ENCODE measurements around the gene FAIM2. TPM values are rescaled to one million over a fixed set of nuclear protein-coding genes. Genes with fewer than 3 reads are reported as not detected.
A peak's percentile ranks its signal among the peaks of the same experiment; 100 is the strongest.
"Not testable (repeated sequence)": the region's sequence is repeated elsewhere in the genome, so short reads cannot be mapped to it uniquely, and the experiment has no call there.

The FAIM2 gene
- total RNA-seq, 2 experiments from 2014 or later, result 0.17 to 0.42 TPM

DNA sequence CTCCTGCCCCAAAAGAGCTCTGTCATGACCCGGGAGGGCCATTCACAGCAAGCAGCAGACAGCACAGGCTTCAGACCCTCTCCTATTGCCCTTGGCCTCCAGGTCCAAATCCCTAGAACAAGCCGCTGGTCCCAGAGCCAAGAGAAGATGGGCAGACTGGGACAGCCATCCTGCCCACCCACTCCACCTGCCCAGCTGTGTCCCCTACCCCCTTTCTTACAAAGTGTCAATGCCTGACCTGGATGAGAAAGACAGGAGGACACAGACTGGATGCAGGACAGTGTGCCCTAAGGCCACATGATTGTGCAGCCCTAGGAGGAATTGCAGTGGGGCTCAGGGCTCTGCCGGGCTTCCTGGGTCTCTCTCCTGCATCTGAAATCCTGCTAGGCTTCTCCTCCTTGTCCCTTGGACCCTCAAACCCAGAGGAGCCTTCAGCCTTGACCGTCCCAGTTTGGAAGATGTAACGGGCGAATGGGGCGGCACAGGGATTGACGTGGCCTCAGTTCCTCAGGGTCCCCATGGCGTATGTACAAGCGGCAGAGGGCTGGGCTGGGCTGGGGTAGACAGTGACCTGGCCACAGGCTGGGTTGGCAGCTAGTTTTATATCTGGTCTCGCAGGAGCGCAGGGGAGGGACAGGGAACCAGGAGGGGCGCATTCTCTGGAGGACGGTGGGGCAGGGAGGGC lies 33.7 kb downstream of the FAIM2 start:
- Mint-ChIP-seq H3K4me1 (ENCODE audit: low read depth) (no peaks in the 10 kb centered on the region), H3K27ac (no peak overlapping the region), H3K9me3 (no peaks in the 10 kb centered on the region), H3K36me3 (ENCODE audit: low read depth) (no peaks in the 10 kb centered on the region), H3K27me3 (ENCODE audit: low read depth) (no peaks in the 10 kb centered on the region), H3K4me3 (no peak overlapping the region)
- CTCF ChIA-PET, result interaction anchor here (0.7 to 5.8 kb wide), 6 partner anchors 13 to 221 kb away, joined by 3 to 44 read pairs (median 3); no protein-coding TSS in a partner anchor
- intact Hi-C loops (cut with micrococcal nuclease), result no loop called here
- DNase-seq, result no peak

DNA sequence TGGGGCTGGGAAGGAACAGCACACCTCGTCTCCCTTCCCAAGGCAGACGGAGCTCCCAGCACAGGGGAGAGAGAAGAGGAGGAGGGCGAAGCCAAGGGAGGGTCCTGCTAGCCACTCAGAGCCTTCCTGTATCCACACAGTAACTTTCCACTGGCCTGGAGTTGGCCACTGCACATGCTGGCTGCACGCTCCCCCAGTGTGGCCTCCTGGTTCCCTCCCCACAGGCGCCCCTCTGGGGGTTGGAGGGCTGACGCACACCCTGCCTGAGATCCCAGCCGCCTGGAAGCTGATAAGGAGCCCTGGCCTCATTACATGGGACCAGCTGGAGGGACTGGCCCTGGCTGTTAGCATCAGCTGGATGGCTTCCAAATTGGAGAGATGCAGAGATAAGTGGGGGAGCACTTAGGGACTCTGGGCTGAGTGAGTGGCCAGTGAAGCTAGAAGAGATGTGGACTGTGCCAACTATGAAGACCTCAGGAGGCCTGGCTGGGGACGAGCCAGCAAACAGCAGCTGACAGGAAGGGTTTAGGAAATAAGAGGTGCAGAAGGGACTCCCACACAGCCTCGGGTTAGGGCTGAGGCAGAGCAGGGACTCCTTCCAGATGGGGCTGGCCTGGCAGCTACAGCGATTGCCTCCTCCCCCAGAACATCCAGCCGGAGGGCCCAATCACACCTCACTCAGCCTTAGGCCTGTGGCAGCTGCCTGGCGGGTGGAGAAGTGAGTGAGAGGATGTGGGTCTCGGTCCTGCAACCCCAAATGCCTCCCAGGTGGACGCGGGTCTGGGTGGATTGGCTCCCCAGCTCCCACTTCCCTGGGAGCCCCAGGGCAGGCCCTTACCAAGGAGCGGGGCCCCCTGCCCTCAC lies 34.5 kb downstream of the FAIM2 start:
- H3K27me3 Mint-ChIP-seq (ENCODE audit: low read depth), result no peaks in the 10 kb centered on the region
- no peak overlapping the region for H3K4me3 Mint-ChIP-seq
- intact Hi-C loops (cut with micrococcal nuclease), result no loop called here
- no peaks in the 10 kb centered on the region for H3K9me3 Mint-ChIP-seq
- H3K36me3 Mint-ChIP-seq (ENCODE audit: low read depth), result no peaks in the 10 kb centered on the region
- no peak overlapping the region for H3K27ac Mint-ChIP-seq
- H3K4me1 Mint-ChIP-seq (ENCODE audit: low read depth), result no peaks in the 10 kb centered on the region
- no peak for DNase-seq
- CTCF ChIA-PET, result interaction anchor here (0.7 to 5.8 kb wide), 8 partner anchors 12 to 423 kb away, joined by 3 to 44 read pairs (median 3); no protein-coding TSS in a partner anchor

GRCh38 chr12:49868449-49868848 lies 35.3 kb downstream of the FAIM2 start:
- intact Hi-C loops (cut with micrococcal nuclease), result no loop called here

GRCh38 chr12:49867570-49868341 lies 35.9 kb downstream of the FAIM2 start:
- Mint-ChIP-seq H3K36me3 (ENCODE audit: low read depth) (no peaks in the 10 kb centered on the region), H3K9me3 (no peaks in the 10 kb centered on the region), H3K27ac (no peak overlapping the region), H3K27me3 (ENCODE audit: low read depth) (no peaks in the 10 kb centered on the region), H3K4me3 (no peak overlapping the region), H3K4me1 (ENCODE audit: low read depth) (no peaks in the 10 kb centered on the region)
- CTCF ChIA-PET, result interaction anchor here (0.6 to 5.8 kb wide), 33 partner anchors 9 to 229 kb away, joined by 3 to 44 read pairs (median 5); partner anchors contain the start of gene BCDIN3D
- DNase-seq, result no peak
- intact Hi-C loops (cut with micrococcal nuclease), result loop anchor here (1.0 to 2.0 kb wide), 3 partner anchors 77 to 189 kb away; no protein-coding TSS in a partner anchor

More at GRCh38 chr12:49868449-49868848, 35.3 kb downstream of the FAIM2 start:
- H3K4me1 Mint-ChIP-seq (ENCODE audit: low read depth), result no peaks in the 10 kb centered on the region
- CTCF ChIA-PET, result interaction anchor here (0.6 to 5.8 kb wide), 16 partner anchors 12 to 424 kb away, joined by 3 to 44 read pairs (median 6); no protein-coding TSS in a partner anchor
- DNase-seq, result no peak
- no peak overlapping the region for H3K27ac Mint-ChIP-seq
- H3K9me3 Mint-ChIP-seq, result no peaks in the 10 kb centered on the region
- H3K36me3 Mint-ChIP-seq (ENCODE audit: low read depth), result no peaks in the 10 kb centered on the region
- no peak overlapping the region for H3K4me3 Mint-ChIP-seq
- no peaks in the 10 kb centered on the region for H3K27me3 Mint-ChIP-seq (ENCODE audit: low read depth)

- H3K27me3 Mint-ChIP-seq (ENCODE audit: low read depth), result no peaks in the 10 kb centered on the region
- DNase-seq, result peak; percentile 86
- H3K9me3 Mint-ChIP-seq, result no peaks in the 10 kb centered on the region
- CTCF ChIA-PET, result interaction anchor here (0.7 to 5.8 kb wide), 40 partner anchors 9 to 228 kb away, joined by 3 to 44 read pairs (median 4); partner anchors contain the start of genes AQP5 and BCDIN3D
- H3K4me3 Mint-ChIP-seq, result no peak overlapping the region
- intact Hi-C loops (cut with micrococcal nuclease), result loop anchor here (1.0 to 2.0 kb wide), 3 partner anchors 78 to 189 kb away; no protein-coding TSS in a partner anchor
- no peaks in the 10 kb centered on the region for H3K4me1 Mint-ChIP-seq (ENCODE audit: low read depth)
- H3K36me3 Mint-ChIP-seq (ENCODE audit: low read depth), result no peaks in the 10 kb centered on the region
- no peak overlapping the region for H3K27ac Mint-ChIP-seq
Observed at GRCh38 chr12:49866859-49867569, 36.7 kb downstream of the FAIM2 start.

GRCh38 chr12:49865782-49866135 lies 37.9 kb downstream of the FAIM2 start:
- Mint-ChIP-seq H3K4me3 (no peak overlapping the region), H3K27me3 (ENCODE audit: low read depth) (no peaks in the 10 kb centered on the region)
- CTCF ChIA-PET, result interaction anchor here (0.6 to 5.8 kb wide), 12 partner anchors 14 to 968 kb away, joined by 3 to 44 read pairs (median 6); no protein-coding TSS in a partner anchor

DNA sequence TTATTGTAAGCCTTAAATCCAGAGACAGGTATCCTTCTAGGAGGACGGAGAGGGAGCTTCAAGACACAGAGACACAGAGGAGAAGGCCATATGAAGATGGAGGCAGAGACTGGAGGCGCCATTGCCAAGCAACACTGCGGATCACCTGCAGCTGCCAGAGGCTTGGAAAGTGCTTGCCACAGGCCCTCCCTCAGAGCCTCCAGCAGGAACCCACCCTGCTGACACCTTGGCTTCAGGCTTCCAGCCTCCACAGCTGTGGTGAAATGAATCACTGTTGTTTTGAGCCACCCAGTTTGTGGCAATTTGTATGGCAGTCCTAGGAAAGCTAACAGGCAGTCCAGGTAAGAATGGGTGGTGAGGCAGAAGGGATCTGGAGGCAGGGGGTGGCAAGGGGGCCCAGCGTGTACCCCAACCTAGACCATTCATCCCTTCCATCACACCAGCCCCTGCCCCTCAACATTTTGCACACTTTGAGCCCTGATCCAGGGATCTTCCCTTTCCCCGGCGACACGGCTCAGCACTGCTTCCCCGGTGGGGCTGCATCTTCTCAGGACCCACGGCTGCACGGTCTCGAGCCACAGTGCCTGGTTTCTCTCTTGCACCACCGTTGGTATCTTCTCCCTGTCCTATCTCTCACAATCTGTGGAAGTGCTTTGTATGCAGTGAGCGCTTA lies 38.5 kb downstream of the FAIM2 start:
- no peaks in the 10 kb centered on the region for H3K36me3 Mint-ChIP-seq (ENCODE audit: low read depth)

More at GRCh38 chr12:49865782-49866135, 37.9 kb downstream of the FAIM2 start:
- Mint-ChIP-seq H3K4me1 (ENCODE audit: low read depth) (no peaks in the 10 kb centered on the region), H3K27ac (no peak overlapping the region), H3K9me3 (no peaks in the 10 kb centered on the region), H3K36me3 (ENCODE audit: low read depth) (no peaks in the 10 kb centered on the region)
- DNase-seq, result no peak
- intact Hi-C loops (cut with micrococcal nuclease), result loop anchor here (2.0 kb wide), 2 partner anchors 79 to 101 kb away; no protein-coding TSS in a partner anchor

GRCh38 chr12:49864798-49865090 lies 39.0 kb downstream of the FAIM2 start:
- H3K36me3 Mint-ChIP-seq (ENCODE audit: low read depth), result no peaks in the 10 kb centered on the region
- no peak for DNase-seq
- H3K27ac Mint-ChIP-seq, result no peak overlapping the region
- no peaks in the 10 kb centered on the region for H3K4me1 Mint-ChIP-seq (ENCODE audit: low read depth)
- peaks cover 3% of the 10 kb centered on the region for H3K9me3 Mint-ChIP-seq
- no peak overlapping the region for H3K4me3 Mint-ChIP-seq
- no peaks in the 10 kb centered on the region for H3K27me3 Mint-ChIP-seq (ENCODE audit: low read depth)
- CTCF ChIA-PET, result interaction anchor here (0.8 to 1.6 kb wide), 2 partner anchors 81 to 192 kb away, joined by 3 to 4 read pairs; no protein-coding TSS in a partner anchor
- intact Hi-C loops (cut with micrococcal nuclease), result no loop called here

More for the DNA sequence above, 38.5 kb downstream of the FAIM2 start:
- no peak for DNase-seq
- no peak overlapping the region for H3K27ac Mint-ChIP-seq
- H3K4me1 Mint-ChIP-seq (ENCODE audit: low read depth), result no peaks in the 10 kb centered on the region
- no peaks in the 10 kb centered on the region for H3K9me3 Mint-ChIP-seq
- H3K4me3 Mint-ChIP-seq, result no peak overlapping the region
- intact Hi-C loops (cut with micrococcal nuclease), result no loop called here
- H3K27me3 Mint-ChIP-seq (ENCODE audit: low read depth), result no peaks in the 10 kb centered on the region
- CTCF ChIA-PET, result interaction anchor here (0.6 to 5.8 kb wide), 7 partner anchors 14 to 967 kb away, joined by 3 to 44 read pairs (median 12); no protein-coding TSS in a partner anchor

DNA sequence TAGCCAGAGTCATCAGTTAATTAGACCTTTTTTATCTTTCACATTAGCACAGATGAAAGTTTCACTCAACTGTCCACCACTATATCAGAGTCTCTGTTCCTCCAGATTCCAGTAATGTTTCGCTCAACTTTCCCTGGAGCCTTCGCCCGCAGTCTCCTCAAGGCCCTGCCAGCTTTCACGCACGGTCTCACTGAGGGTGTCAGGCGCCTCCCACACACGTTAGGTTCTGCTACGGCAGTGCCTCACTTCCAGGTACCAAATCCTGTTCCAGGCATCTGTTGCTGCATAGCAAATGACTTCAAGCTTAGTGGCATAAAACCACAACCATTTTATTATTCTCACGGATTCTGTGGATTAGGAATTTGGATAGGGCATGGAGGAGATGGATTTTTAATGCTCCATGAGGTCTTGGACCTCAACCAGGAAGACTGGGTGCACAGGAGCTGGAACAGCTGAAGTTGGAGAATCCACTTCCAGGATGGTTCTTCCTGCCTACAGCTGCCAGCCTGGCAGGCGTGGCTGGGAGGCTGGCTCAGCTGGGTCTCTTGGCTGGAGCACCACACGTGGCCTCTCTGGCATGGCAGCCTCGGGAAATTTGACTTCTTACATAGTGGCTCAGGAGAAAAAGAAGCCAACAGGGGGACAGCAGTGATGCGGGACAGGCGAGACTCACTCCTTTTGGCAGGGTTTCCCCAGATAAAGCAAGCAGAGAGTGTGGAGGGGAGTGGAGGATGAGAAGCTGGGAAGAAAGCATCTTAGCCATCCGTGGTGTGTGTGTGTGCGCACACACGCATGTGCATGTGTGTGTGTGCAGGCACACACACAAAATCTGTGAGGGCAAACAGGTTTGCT lies 39.5 kb downstream of the FAIM2 start:
- H3K4me3 Mint-ChIP-seq, result no peak overlapping the region
- no peaks in the 10 kb centered on the region for H3K36me3 Mint-ChIP-seq (ENCODE audit: low read depth)
- no peak for DNase-seq
- peaks cover 3% of the 10 kb centered on the region for H3K9me3 Mint-ChIP-seq
- CTCF ChIA-PET, result interaction anchor here (0.8 to 1.6 kb wide), 3 partner anchors 82 to 193 kb away, joined by 3 to 4 read pairs (median 4); no protein-coding TSS in a partner anchor
- no peak overlapping the region for H3K27ac Mint-ChIP-seq
- no peaks in the 10 kb centered on the region for H3K4me1 Mint-ChIP-seq (ENCODE audit: low read depth)
- intact Hi-C loops (cut with micrococcal nuclease), result no loop called here
- H3K27me3 Mint-ChIP-seq (ENCODE audit: low read depth), result no peaks in the 10 kb centered on the region

DNA sequence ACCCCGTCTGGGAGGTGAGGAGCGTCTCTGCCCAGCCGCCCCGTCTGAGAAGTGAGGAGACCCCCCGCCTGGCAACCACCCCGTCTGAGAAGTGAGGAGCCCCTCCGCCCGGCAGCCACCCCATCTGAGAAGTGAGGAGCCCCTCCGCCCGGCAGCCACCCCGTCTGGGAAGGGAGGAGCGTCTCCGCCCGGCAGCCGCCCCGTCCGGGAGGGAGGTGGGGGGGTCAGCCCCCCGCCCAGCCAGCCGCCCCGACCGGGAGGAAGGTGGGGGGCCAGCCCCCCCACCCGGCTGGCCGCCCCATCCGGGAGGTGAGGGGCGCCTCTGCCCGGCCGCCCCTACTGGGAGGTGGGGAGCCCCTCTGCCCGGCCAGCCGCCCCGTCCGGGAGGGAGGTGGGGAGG lies 42.8 kb downstream of the FAIM2 start:
- H3K36me3 Mint-ChIP-seq (ENCODE audit: low read depth); H3K27ac Mint-ChIP-seq; H3K27me3 Mint-ChIP-seq (ENCODE audit: low read depth); H3K4me3 Mint-ChIP-seq; intact Hi-C loops (cut with micrococcal nuclease); H3K4me1 Mint-ChIP-seq (ENCODE audit: low read depth); H3K9me3 Mint-ChIP-seq; CTCF ChIA-PET; DNase-seq: not testable (repeated sequence)

Data from activated naive CD4-positive, alpha-beta T cell treated with anti-CD3 and anti-CD28 coated beads for 36 hours (primary cell).